H1 (cell line): ENCODE results near the gene ACTR2. TPM values are rescaled to one million over a fixed set of nuclear protein-coding genes. Genes with fewer than 3 reads are reported as not detected.

Experiments used
- CTCF ChIA-PET: fragments of 300-600 bp; sonication (Branson Sonifier 250); formaldehyde crosslinking; loops from one replicate; lab custom pipeline; 2021; ENCODE audit not compliant: partially characterized antibody; lab: Charles Lee
- POLR2A ChIA-PET: fragments of 300-600 bp; sonication (Branson Sonifier 250); formaldehyde crosslinking; loops from one replicate; lab custom pipeline; 2021; ENCODE audit warnings: inconsistent platforms; ENCODE audit not compliant: partially characterized antibody; lab: Charles Lee
- DNase-seq, 2 experiments: peaks; one replicate each; pipeline versions ENCODE4 v3.0.0 to v3.0.0-alpha.2; 2010 to 2022; ENCODE audit warnings: low spot score in 2 of 2, low read depth in 1 of 2, mixed read lengths in 1 of 2
- FAIRE-seq: peaks from 2 replicates; lab custom pipeline; 2011; peaks lifted over from hg19 to GRCh38; lab: Jason Lieb, UNC
- H2AFZ ChIP-seq: 2 replicates; pipeline ENCODE4 v1.8.1; 2012; ENCODE audit warnings: low read length, inconsistent platforms
- H2AK5ac ChIP-seq: 2 replicates; pipeline ENCODE4 v1.6.1; 2013; ENCODE audit warnings: low read depth, low read length
- H2BK120ac ChIP-seq: replicated peaks from 2 replicates; pipeline ENCODE3; 2013; ENCODE audit warnings: low read depth, low read length, inconsistent platforms
- H2BK12ac ChIP-seq: 2 replicates; pipeline ENCODE4 v1.6.1; 2013; ENCODE audit warnings: low read depth, low read length
- H2BK15ac ChIP-seq: 2 replicates; pipeline ENCODE4 v1.6.1; 2013; ENCODE audit warnings: low read length
- H2BK20ac ChIP-seq: 2 replicates; pipeline ENCODE4 v1.6.1; 2013; ENCODE audit warnings: low read length
- H2BK5ac ChIP-seq: 2 replicates; pipeline ENCODE4 v1.6.1; 2013; ENCODE audit warnings: low read depth, low read length
- H3K14ac ChIP-seq: 2 replicates; pipeline ENCODE4 v1.6.1; 2013; ENCODE audit warnings: inconsistent platforms; ENCODE audit not compliant: insufficient read length
- H3K18ac ChIP-seq: 2 replicates; pipeline ENCODE4 v1.6.1; 2013; ENCODE audit warnings: low read length; ENCODE audit errors: extremely low read depth
- H3K23ac ChIP-seq: 2 replicates; pipeline ENCODE4 v1.6.1; 2013; ENCODE audit warnings: inconsistent platforms; ENCODE audit not compliant: insufficient read length
- H3K23me2 ChIP-seq: 2 replicates; pipeline ENCODE4 v1.6.1; 2013; ENCODE audit warnings: low read depth, low read length
- H3K27ac ChIP-seq: 2 replicates; pipeline ENCODE4 v1.6.1; 2011; ENCODE audit warnings: low read depth, low read length, inconsistent platforms
- H3K27me3 ChIP-seq, 4 experiments: replicated peaks in 1 of 4; 1 replicate in 1 of 4; 2 replicates in 3 of 4; pipeline versions ENCODE4 v1.6.1 to v1.8.1; 2011 to 2013; ENCODE audit warnings: low read length in 3 of 4, mild to moderate bottlenecking in 3 of 4, inconsistent platforms in 2 of 4, mixed read lengths in 2 of 4, moderate library complexity in 1 of 4; ENCODE audit not compliant: control insufficient read depth in 3 of 4, insufficient read depth in 3 of 4; ENCODE audit errors: extremely low read depth in 1 of 4
- H3K36me3 ChIP-seq, 4 experiments: 2 replicates each; pipeline versions ENCODE4 v1.6.1 to v1.8.1; 2011 to 2013; ENCODE audit warnings: mild to moderate bottlenecking in 4 of 4, low read length in 3 of 4, moderate library complexity in 2 of 4, control low read depth in 1 of 4, inconsistent platforms in 1 of 4; ENCODE audit not compliant: insufficient read depth in 4 of 4, control insufficient read depth in 2 of 4
- H3K4ac ChIP-seq: replicated peaks from 2 replicates; pipeline ENCODE3; 2013; ENCODE audit warnings: low read length, low read depth, mixed read lengths, inconsistent platforms; ENCODE audit not compliant: insufficient read length
- H3K4me1 ChIP-seq, 4 experiments: replicated peaks in 1 of 4; 1 replicate in 1 of 4; 2 replicates in 3 of 4; pipeline versions ENCODE4 v1.6.1 to v1.8.1; 2011 to 2013; ENCODE audit warnings: low read length in 3 of 4, inconsistent platforms in 2 of 4, mixed read lengths in 1 of 4; ENCODE audit not compliant: insufficient read depth in 4 of 4, control insufficient read depth in 3 of 4
- H3K4me2 ChIP-seq, 2 experiments: 2 replicates each; pipeline versions ENCODE4 v1.6.1 to v1.8.1; 2011 to 2013; ENCODE audit warnings: low read depth in 2 of 2, low read length in 2 of 2, control low read depth in 1 of 2, inconsistent platforms in 1 of 2, mild to moderate bottlenecking in 1 of 2; ENCODE audit not compliant: insufficient read depth in 1 of 2
- H3K4me3 ChIP-seq, 4 experiments: fragments of 200-600, 300-600 bp in 1 of 4; sonication (generic), shearing (Covaris generic), sonication (Bioruptor Twin) in 1 of 4; 2 replicates each; pipeline versions ENCODE4 v1.5.1 to v1.8.1; 2011 to 2016; ENCODE audit warnings: low read length in 4 of 4, low read depth in 3 of 4, control low read depth in 2 of 4, inconsistent platforms in 2 of 4, mild to moderate bottlenecking in 2 of 4, mixed read lengths in 1 of 4, moderate library complexity in 1 of 4; ENCODE audit not compliant: insufficient read depth in 2 of 4; ENCODE audit errors: extremely low read depth in 1 of 4
- H3K56ac ChIP-seq: replicated peaks from 2 replicates; pipeline ENCODE3; 2013; ENCODE audit warnings: low read depth, mild to moderate bottlenecking, mixed read lengths, low read length, inconsistent platforms; ENCODE audit not compliant: insufficient read length
- H3K79me1 ChIP-seq: 2 replicates; pipeline ENCODE4 v1.6.1; 2013; ENCODE audit warnings: low read depth, low read length, control low read depth
- H3K79me2 ChIP-seq, 2 experiments: 2 replicates each; pipeline versions ENCODE4 v1.6.1 to v1.8.1; 2012 to 2013; ENCODE audit warnings: low read length in 2 of 2, mild to moderate bottlenecking in 2 of 2, inconsistent platforms in 1 of 2; ENCODE audit not compliant: insufficient read depth in 2 of 2, control insufficient read depth in 1 of 2
- H3K9ac ChIP-seq, 4 experiments: replicated peaks in 1 of 4; 1 replicate in 1 of 4; 2 replicates in 3 of 4; pipeline versions ENCODE4 v1.6.1 to v1.8.1; 2011 to 2013; ENCODE audit warnings: low read depth in 3 of 4, low read length in 3 of 4, control low read depth in 2 of 4, mild to moderate bottlenecking in 2 of 4, moderate library complexity in 2 of 4, inconsistent platforms in 1 of 4; ENCODE audit errors: extremely low read depth in 1 of 4
- H3K9me3 ChIP-seq, 2 experiments: 2 replicates each; pipeline versions ENCODE4 v1.6.1 to v1.8.1; 2012 to 2013; ENCODE audit warnings: mild to moderate bottlenecking in 2 of 2, moderate library complexity in 2 of 2, control low read depth in 1 of 2, inconsistent platforms in 1 of 2, low read depth in 1 of 2, low read length in 1 of 2, mixed read lengths in 1 of 2; ENCODE audit not compliant: insufficient read depth in 2 of 2
- H4K20me1 ChIP-seq, 2 experiments: replicated peaks in 1 of 2; 2 replicates each; pipeline versions ENCODE3 to v1.8.1; 2011 to 2013; ENCODE audit warnings: inconsistent platforms in 2 of 2, low read length in 2 of 2, mild to moderate bottlenecking in 1 of 2; ENCODE audit not compliant: insufficient read depth in 2 of 2, control insufficient read depth in 1 of 2
- H4K5ac ChIP-seq: 2 replicates; pipeline ENCODE4 v1.6.1; 2013; ENCODE audit warnings: low read length, low read depth, mixed read lengths, inconsistent platforms; ENCODE audit not compliant: insufficient read length
- H4K8ac ChIP-seq: 2 replicates; pipeline ENCODE4 v1.8.0; 2013; ENCODE audit warnings: mild to moderate bottlenecking, moderate library complexity, low read length, inconsistent platforms; ENCODE audit not compliant: insufficient read depth; ENCODE audit errors: extremely low read depth
- H4K91ac ChIP-seq: replicated peaks from 2 replicates; pipeline ENCODE3; 2013; ENCODE audit warnings: low read length, mixed read lengths, inconsistent platforms; ENCODE audit not compliant: insufficient read length
- BACH1 ChIP-seq: IDR thresholded peaks from 2 replicates; pipeline ENCODE4 v1.6.1; 2012; ENCODE audit warnings: low read length, improper control_type of control experiment
- CHD1 ChIP-seq: IDR thresholded peaks from 2 replicates; pipeline ENCODE4 v1.6.1; 2012; ENCODE audit warnings: low read depth, low read length, improper control_type of control experiment
- CTBP2 ChIP-seq: IDR thresholded peaks from 2 replicates; pipeline ENCODE4 v1.7.0; 2011; ENCODE audit warnings: borderline replicate concordance, mild to moderate bottlenecking, moderate library complexity, mixed read lengths, low read length; ENCODE audit not compliant: insufficient read depth, insufficient read length
- EGR1 ChIP-seq: IDR thresholded peaks from 2 replicates; pipeline ENCODE4 v1.6.1; 2011; ENCODE audit warnings: low read depth, low read length, borderline replicate concordance
- EZH2 ChIP-seq: fragments of 200-600 bp; sonication (generic); IDR thresholded peaks from 2 replicates; pipeline ENCODE4 v1.7.1; 2012; ENCODE audit warnings: low read depth, mild to moderate bottlenecking, moderate library complexity, low read length, inconsistent platforms; ENCODE audit not compliant: severe bottlenecking
- GTF2F1 ChIP-seq: IDR thresholded peaks from 2 replicates; pipeline ENCODE4 v1.6.1; 2012; ENCODE audit warnings: low read depth, low read length, improper control_type of control experiment, borderline replicate concordance
- HDAC6 ChIP-seq: IDR thresholded peaks from one replicate; pipeline ENCODE4 v1.7.1; 2012; ENCODE audit warnings: low read depth, mild to moderate bottlenecking, inconsistent platforms, low read length, moderate library complexity
- JUND ChIP-seq: IDR thresholded peaks from 2 replicates; pipeline ENCODE4 v1.6.1; 2011; ENCODE audit warnings: mild to moderate bottlenecking, improper control_type of control experiment, low read length
- KDM1A ChIP-seq: fragments of 200-600, 300-600 bp; sonication (generic); IDR thresholded peaks from 2 replicates; pipeline ENCODE4 v1.7.1; 2016; ENCODE audit warnings: mild to moderate bottlenecking, low read length, borderline replicate concordance
- POLR2A ChIP-seq, 2 experiments: IDR thresholded peaks; 1 replicate in 1 of 2; 2 replicates in 1 of 2; pipeline ENCODE4 v1.6.1; 2011; ENCODE audit warnings: low read depth in 2 of 2, low read length in 2 of 2, mild to moderate bottlenecking in 2 of 2; ENCODE audit errors: control extremely low read depth in 1 of 2
- SRF ChIP-seq: IDR thresholded peaks from 2 replicates; pipeline ENCODE4 v1.6.1; 2011; ENCODE audit warnings: mild to moderate bottlenecking, low read depth, low read length, moderate library complexity
- TCF12 ChIP-seq: IDR thresholded peaks from 2 replicates; pipeline ENCODE4 v1.6.1; 2011; ENCODE audit warnings: low read depth, mild to moderate bottlenecking, low read length
- WGBS, 2 experiments: shearing (Covaris generic) in 1 of 2; methylation state at CpG; one replicate each; pipeline versions ENCODE4 v1.1.6 to v1.1.7; 2013 to 2015; ENCODE audit warnings: low lambda C conversion rate in 2 of 2, mixed read lengths in 2 of 2, inconsistent platforms in 1 of 2, low coverage in 1 of 2, missing lambda C conversion rate in 1 of 2; ENCODE audit not compliant: insufficient replicate concordance in 2 of 2, insufficient coverage in 1 of 2, insufficient read length in 1 of 2; ENCODE audit errors: extremely low coverage in 1 of 2, missing lambda C conversion rate in 1 of 2; 5-methylcytosine and 5-hydroxymethylcytosine counted together
- polyA plus RNA-seq, 7 experiments: library from polyadenylated mRNA; depleted of rRNA in 3 of 7; stranded (reverse) in 5 of 7; unstranded in 2 of 7; fragments of >200 nt in 5 of 7; fragments of 200-250 nt in 2 of 7; gene quantifications; 1 replicate in 5 of 7; 2 replicates in 1 of 7; 4 replicates in 1 of 7; pipeline versions ENCODE4 v1.2.1 to v1.2.3, GENCODE V29; 2011 to 2013; ENCODE audit warnings: missing spikeins in 2 of 7, mixed read lengths in 2 of 7
- total RNA-seq: library from RNA; stranded (reverse); fragmentation: NEBNext Ultra II Directional; extraction: Animal tissue kit (Norgen Biotek cat#: 25700); gene quantifications from 2 replicates; pipeline ENCODE4 v1.2.1, GENCODE V29; 2021
- TF ChIP-seq, protein P1 (sequence below): IDR thresholded peaks from 2 replicates; pipeline ENCODE4 v1.6.1; 2011; ENCODE audit warnings: low read depth, mild to moderate bottlenecking, low read length; ENCODE audit not compliant: insufficient read depth

ACTR2 gene
- total and polyA plus RNA-seq, 2 of the 8 experiments (the other 6 are each of a cell fraction or from before 2014, with no cell fraction given), result 28.3 to 171 TPM

DNA sequence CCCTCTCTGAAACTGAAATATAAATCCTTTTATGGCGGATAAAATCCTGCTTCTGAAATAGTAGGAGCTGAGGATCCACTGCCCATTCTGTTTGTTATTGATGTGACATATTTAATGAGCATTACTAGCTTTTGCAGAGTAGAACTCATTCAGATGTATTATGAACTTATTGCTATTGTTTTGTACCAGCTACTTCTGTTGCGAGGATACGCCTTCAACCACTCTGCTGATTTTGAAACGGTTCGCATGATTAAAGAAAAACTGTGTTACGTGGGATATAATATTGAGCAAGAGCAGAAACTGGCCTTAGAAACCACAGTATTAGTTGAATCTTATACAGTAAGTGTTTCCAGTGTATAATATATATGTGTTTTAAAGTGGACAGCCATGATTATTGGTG, 27.7 kb downstream of the ACTR2 start:
- H3K56ac ChIP-seq, result no peak overlapping the region
- 93% methylated on average over 6 of the region's 6 CpGs; no CpG with 5 or more reads in 1 of the 2 experiments for WGBS, 2 experiments
- H3K79me1 ChIP-seq, result no peaks in the 10 kb centered on the region
- no peak overlapping the region for H2BK15ac ChIP-seq
- no peak overlapping the region for H4K91ac ChIP-seq
- no peak overlapping the region for H3K18ac ChIP-seq
- ChIA-PET POLR2A (no interaction called here), CTCF (interaction anchor here (0.7 kb wide), 1 partner anchor 375 kb away, joined by 3 read pairs; no protein-coding TSS in a partner anchor)
- H3K36me3 ChIP-seq, result peaks cover 0 to 21% (median 0%) of the 10 kb centered on the region in 4 experiments; a peak in 4 of 8 replicates
- no peak overlapping the region for H2BK12ac ChIP-seq
- H3K4me2 ChIP-seq, result no peak overlapping the region
- H3K23me2 ChIP-seq, result no peaks in the 10 kb centered on the region; the same call in 1 of the 2 replicates
- H2BK20ac ChIP-seq, result no peak overlapping the region
- H3K9ac ChIP-seq, result no peak overlapping the region
- no peak overlapping the region for H3K4me3 ChIP-seq
- DNase-seq, result no peak
- no peak overlapping the region for H4K8ac ChIP-seq
- H3K27ac ChIP-seq, result no peak overlapping the region
- H3K79me2 ChIP-seq, result no peaks in the 10 kb centered on the region
- H2BK120ac ChIP-seq, result no peak overlapping the region
- TF ChIP-seq BACH1 (no peak), EGR1 (no peak), CHD1 (no peak), HDAC6 (no peak), EZH2 (no peak), JUND (no peak), GTF2F1 (no peak), SRF (no peak), POLR2A (IDR thresholded peaks at IDR 0.05; ENCODE audit: control extremely low read depth in 1 of 2, low read depth in 2 of 2, low read length in 2 of 2) (no peak), KDM1A (no peak), CTBP2 (no peak), TCF12 (no peak)
- TF ChIP-seq, protein P1, sequence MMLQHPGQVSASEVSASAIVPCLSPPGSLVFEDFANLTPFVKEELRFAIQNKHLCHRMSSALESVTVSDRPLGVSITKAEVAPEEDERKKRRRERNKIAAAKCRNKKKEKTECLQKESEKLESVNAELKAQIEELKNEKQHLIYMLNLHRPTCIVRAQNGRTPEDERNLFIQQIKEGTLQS, result no peak
- no peak overlapping the region for H3K4ac ChIP-seq
- no peaks in the 10 kb centered on the region for H3K9me3 ChIP-seq
- H4K20me1 ChIP-seq, result peaks cover 0 to 1% of the 10 kb centered on the region in 2 experiments
- no peaks in the 10 kb centered on the region for H3K4me1 ChIP-seq
- H2AK5ac ChIP-seq, result no peak overlapping the region
- H2BK5ac ChIP-seq, result no peak overlapping the region
- no peak overlapping the region for H3K14ac ChIP-seq
- no peak overlapping the region for H2AFZ ChIP-seq
- no peak overlapping the region for H3K23ac ChIP-seq
- H4K5ac ChIP-seq, result no peak overlapping the region
- FAIRE-seq, result no peak
- H3K27me3 ChIP-seq, result no peaks in the 10 kb centered on the region
